GM10266 (cell line): ENCODE data around the gene TOMM5.

Source experiments
- DNase-seq: peaks from one replicate; pipeline ENCODE4 v3.0.0; 2012; ENCODE audit errors: extremely low spot score
- CTCF ChIP-seq: IDR thresholded peaks from 2 replicates; pipeline ENCODE4 v1.5.1; 2012; ENCODE audit warnings: mild to moderate bottlenecking, low read depth; ENCODE audit not compliant: control insufficient read depth, insufficient read depth; ENCODE audit errors: missing control alignments

TOMM5 gene

DNA sequence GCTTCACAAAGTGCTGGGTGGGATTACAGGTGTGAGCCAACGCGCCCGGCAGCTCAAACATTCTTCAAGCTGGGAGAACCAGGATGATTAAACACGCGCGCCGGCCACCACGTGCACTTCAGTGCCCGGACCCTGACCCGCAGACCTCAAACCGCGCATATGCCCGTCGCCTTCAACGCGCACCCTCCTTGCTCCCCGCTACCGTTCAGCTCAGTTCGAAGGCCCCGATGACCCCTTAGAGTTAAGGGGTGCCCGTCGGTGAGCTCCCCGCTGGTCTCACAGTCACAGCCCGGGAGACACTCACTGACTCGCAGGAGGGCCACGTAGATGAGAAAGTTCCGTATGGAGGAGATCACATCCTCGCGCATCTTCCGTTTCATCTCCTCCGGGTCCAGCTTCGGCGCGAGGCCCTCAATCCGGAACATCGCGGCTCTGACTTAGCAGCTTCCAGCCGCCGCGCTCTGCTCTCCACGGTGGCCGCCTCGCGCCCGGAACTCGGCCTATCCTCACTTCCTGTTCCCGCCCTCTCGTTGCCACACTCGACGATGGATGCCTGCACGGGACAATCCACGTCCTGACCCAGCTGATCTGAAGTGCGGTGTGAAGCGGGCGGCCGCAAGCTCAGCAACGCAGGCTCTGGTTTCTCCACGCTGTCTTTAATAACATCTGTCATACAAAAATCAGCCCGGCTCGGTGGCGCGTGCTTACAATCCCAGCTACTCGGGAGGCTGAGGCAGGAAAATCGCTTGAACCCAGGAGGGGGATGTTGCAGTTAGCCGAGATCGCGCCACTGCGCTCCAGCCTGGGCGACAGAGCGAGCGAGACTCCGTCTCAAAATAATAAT lies at the start of gene TOMM5:
Gene TOMM5, minus strand, starts transcription at position 490 of the 844 bp plus-strand sequence. Its CDS starts 65 bp downstream, at position 425.
- no peak for TF ChIP-seq CTCF
- peak; percentile 80 for DNase-seq

- TF ChIP-seq CTCF, result no peak
- no peak for DNase-seq
These were observed 48.9 kb upstream of the TOMM5 start for GRCh38 chr9:37641331-37641730.

GRCh38 chr9:37640246-37640645 lies 47.8 kb upstream of the TOMM5 start:
- DNase-seq, result no peak
- TF ChIP-seq CTCF, result no peak

DNA sequence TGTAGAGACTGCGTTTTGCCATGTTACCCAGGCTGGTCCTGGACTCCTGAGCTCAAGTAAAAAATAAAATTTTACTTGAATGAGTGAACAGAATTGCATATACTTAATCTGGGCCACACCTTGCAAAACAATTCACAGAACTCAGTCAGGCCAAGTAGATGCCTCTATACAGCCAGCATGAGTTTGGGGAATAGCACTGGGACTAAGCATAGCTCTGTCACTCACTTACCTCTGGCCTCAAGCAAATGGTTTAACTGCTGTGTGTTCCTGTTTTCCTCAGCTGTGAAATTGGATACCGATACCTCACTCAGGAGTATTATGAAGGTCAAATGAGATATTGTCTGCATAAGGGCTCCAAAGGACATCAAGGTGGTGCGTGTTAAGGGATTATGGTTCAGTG lies 47.4 kb upstream of the TOMM5 start:
- DNase-seq, result no peak
- TF ChIP-seq CTCF, result no peak

DNA sequence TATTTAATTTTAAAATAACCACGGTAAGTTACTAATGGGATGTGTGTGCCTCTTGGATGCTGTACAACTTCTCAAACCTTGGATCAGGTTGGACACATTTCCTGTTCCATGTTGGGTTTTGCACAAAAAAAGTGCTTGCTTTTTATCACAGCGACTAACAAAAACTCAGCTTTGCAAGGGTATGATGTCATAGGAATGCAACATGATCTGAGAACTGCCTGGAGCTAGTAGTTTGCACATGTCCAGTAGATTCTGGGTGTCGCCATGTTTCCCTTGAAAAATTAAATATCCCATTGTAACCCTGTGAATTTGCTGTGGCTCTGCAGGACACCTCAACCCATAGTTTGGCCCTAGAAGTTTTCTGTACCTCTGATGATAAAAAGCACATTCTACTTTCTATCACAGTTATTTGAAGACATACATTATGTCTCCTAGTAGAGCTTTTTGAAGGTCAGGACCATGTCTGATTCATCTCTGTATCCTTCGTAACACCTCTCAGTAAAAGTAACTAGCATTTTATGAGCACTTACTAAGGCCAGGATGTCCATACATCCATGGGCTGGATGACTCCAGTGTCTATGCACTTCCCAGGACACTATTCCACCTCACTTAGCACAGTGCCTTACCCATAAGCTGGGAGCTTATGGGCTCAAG lies 46.8 kb upstream of the TOMM5 start:
- no peak for DNase-seq
- TF ChIP-seq CTCF, result no peak

- DNase-seq, result no peak
- TF ChIP-seq CTCF, result no peak
These were observed 44.4 kb upstream of the TOMM5 start for GRCh38 chr9:37636511-37637448.
